GM18867 (cell line): ENCODE data around the gene PTGFR.

Source experiments
- ATAC-seq: cut with Tn5 transposase; IDR thresholded peaks from one replicate; pipeline ENCODE4 v1.9.1; 2021; ENCODE audit warnings: mild to moderate bottlenecking, moderate library complexity; ENCODE audit not compliant: unreplicated experiment

Gene PTGFR

GRCh38 chr1:78519446-78519845, 28.7 kb downstream of the PTGFR start:
- no peak for ATAC-seq

- ATAC-seq, result no peak
These were observed 29.4 kb downstream of the PTGFR start for GRCh38 chr1:78520216-78520615.

- ATAC-seq, result no peak
These were observed 30.1 kb downstream of the PTGFR start for GRCh38 chr1:78520843-78521242.

GRCh38 chr1:78522136-78522535, 31.4 kb downstream of the PTGFR start:
- ATAC-seq, result no peak

- no peak for ATAC-seq
These were observed 35.7 kb downstream of the PTGFR start for GRCh38 chr1:78526496-78526895.

GRCh38 chr1:78527706-78528105, 36.9 kb downstream of the PTGFR start:
- ATAC-seq, result no peak

GRCh38 chr1:78533527-78533926, 42.8 kb downstream of the PTGFR start:
- no peak for ATAC-seq

GRCh38 chr1:78535286-78535685, 44.5 kb downstream of the PTGFR start:
- ATAC-seq, result no peak

- ATAC-seq, result no peak
These were observed 45.7 kb downstream of the PTGFR start for GRCh38 chr1:78536427-78536826.

- no peak for ATAC-seq
These were observed 49.3 kb downstream of the PTGFR start for GRCh38 chr1:78540048-78540447.

- ATAC-seq, result no peak
These were observed 50.7 kb downstream of the PTGFR start for GRCh38 chr1:78541479-78541878.

GRCh38 chr1:78543941-78544643, 53.3 kb downstream of the PTGFR start:
- no peak for ATAC-seq

GRCh38 chr1:78547081-78547480, 56.3 kb downstream of the PTGFR start:
- no peak for ATAC-seq

- ATAC-seq, result no peak
These were observed 58.6 kb downstream of the PTGFR start for GRCh38 chr1:78549331-78549730.

- ATAC-seq, result no peak
These were observed 59.1 kb downstream of the PTGFR start for GRCh38 chr1:78549891-78550290.

- peak; percentile 93 for ATAC-seq
These were observed 63.1 kb downstream of the PTGFR start for GRCh38 chr1:78553859-78554258.

GRCh38 chr1:78554840-78555239, 64.1 kb downstream of the PTGFR start:
- ATAC-seq, result no peak

- ATAC-seq, result no peak
These were observed 68.9 kb downstream of the PTGFR start for GRCh38 chr1:78559680-78560079.

GRCh38 chr1:78560811-78561210, 70.0 kb downstream of the PTGFR start:
- ATAC-seq, result no peak

GRCh38 chr1:78561856-78562255, 71.1 kb downstream of the PTGFR start:
- ATAC-seq, result no peak

GRCh38 chr1:78565393-78565792, 74.6 kb downstream of the PTGFR start:
- no peak for ATAC-seq

- ATAC-seq, result peak; percentile 54
These were observed 79.8 kb downstream of the PTGFR start for GRCh38 chr1:78570539-78570938.
